ENCODE data around the gene THPO.

THPO gene

DNA sequence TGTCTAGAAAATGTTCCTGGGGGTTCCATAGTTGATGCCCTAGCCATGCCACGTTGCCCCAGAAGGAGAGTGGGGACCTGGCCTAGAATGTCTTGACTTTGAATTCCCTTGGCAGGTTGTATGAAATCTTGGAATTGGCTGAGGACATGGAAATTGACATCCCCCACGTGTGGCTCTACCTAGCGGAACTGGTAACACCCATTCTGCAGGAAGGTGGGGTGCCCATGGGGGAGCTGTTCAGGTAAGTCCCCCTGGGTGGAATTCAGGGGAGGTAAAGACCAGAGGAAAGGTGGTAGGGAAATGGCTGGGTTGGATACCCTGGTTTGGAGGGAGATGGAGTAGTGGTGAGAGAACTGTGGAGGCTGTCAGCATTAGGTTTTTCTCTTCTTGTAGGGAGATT lies 49.5 kb downstream of the THPO start:
- no peak for DNase-seq

GRCh38 chr3:184327171-184327570 lies 50.8 kb downstream of the THPO start:
- DNase-seq, result no peak

GRCh38 chr3:184325715-184326369 lies 52.2 kb downstream of the THPO start:
- DNase-seq, result no peak

DNA sequence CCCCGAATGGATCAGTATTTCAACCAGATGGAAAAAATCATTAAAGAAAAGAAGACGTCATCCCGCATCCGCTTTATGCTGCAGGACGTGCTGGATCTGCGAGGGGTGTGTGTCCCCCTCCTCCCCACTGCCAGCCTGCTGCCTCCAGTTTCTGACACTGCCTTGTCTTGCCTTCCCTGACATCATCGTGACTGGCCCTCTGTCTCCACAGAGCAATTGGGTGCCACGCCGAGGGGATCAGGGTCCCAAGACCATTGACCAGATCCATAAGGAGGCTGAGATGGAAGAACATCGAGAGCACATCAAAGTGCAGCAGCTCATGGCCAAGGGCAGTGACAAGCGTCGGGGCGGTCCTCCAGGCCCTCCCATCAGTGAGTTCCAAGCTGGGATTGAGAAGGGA lies 52.7 kb downstream of the THPO start:
- no peak for DNase-seq

GRCh38 chr3:184323696-184324095 lies 54.3 kb downstream of the THPO start:
- no peak for DNase-seq

GRCh38 chr3:184322731-184323487 lies 55.1 kb downstream of the THPO start:
- no peak for DNase-seq

Measured in RPMI8226 (cell line).